HCT116 (cell line): ENCODE results near the gene TPR.

Experiments used
- CBX3 ChIP-seq: IDR thresholded peaks from 2 replicates; pipeline ENCODE4 v1.6.1; 2012; ENCODE audit warnings: low read depth
- CEBPB ChIP-seq: IDR thresholded peaks from 2 replicates; pipeline ENCODE4 v1.6.1; 2012; ENCODE audit warnings: low read depth
- CTCF ChIP-seq, 3 experiments: fragments of 200-600 bp in 1 of 3; sonication (generic) in 1 of 3; IDR thresholded peaks in 2 of 3; conservative IDR thresholded peaks in 1 of 3; 2 replicates each; pipeline ENCODE4 v1.5.1; 2012 to 2017; ENCODE audit warnings: low read depth in 2 of 3, low read length in 2 of 3, antibody characterized with exemption in 1 of 3, borderline replicate concordance in 1 of 3, control low read depth in 1 of 3, mild to moderate bottlenecking in 1 of 3, mixed read lengths in 1 of 3, mixed run types in 1 of 3, moderate library complexity in 1 of 3; ENCODE audit not compliant: insufficient read depth in 1 of 3
- EGR1 ChIP-seq: IDR thresholded peaks from 2 replicates; pipeline ENCODE4 v1.6.1; 2012; ENCODE audit warnings: low read depth
- EZH2 ChIP-seq: fragments of 200-600 bp; sonication (generic); IDR thresholded peaks from 2 replicates; pipeline ENCODE4 v1.6.1; 2017; ENCODE audit warnings: antibody characterized with exemption, mixed run types
- EZH2phosphoT487 ChIP-seq: fragments of 200-600 bp; IDR thresholded peaks from 2 replicates; pipeline ENCODE4 v1.6.1; 2018; ENCODE audit warnings: antibody characterized with exemption, borderline replicate concordance
- JUND ChIP-seq: IDR thresholded peaks from 2 replicates; pipeline ENCODE4 v1.6.1; 2012
- POLR2A ChIP-seq: IDR thresholded peaks from 2 replicates; pipeline ENCODE4 v1.7.0; 2011; ENCODE audit warnings: borderline replicate concordance; ENCODE audit not compliant: insufficient read depth, insufficient read length; ENCODE audit errors: extremely low read depth
- POLR2AphosphoS5 ChIP-seq: IDR thresholded peaks from 2 replicates; pipeline ENCODE4 v1.6.1; 2011; ENCODE audit warnings: mild to moderate bottlenecking, low read depth, low read length, moderate library complexity
- REST ChIP-seq: IDR thresholded peaks from 2 replicates; pipeline ENCODE4 v1.6.1; 2012; ENCODE audit warnings: low read depth
- TCF7L2 ChIP-seq: IDR thresholded peaks from 2 replicates; pipeline ENCODE4 v1.7.0; 2011; ENCODE audit warnings: borderline replicate concordance, inconsistent platforms; ENCODE audit not compliant: insufficient read depth, insufficient read length; ENCODE audit errors: extremely low read depth
- YY1 ChIP-seq: IDR thresholded peaks from 2 replicates; pipeline ENCODE4 v1.6.1; 2011; ENCODE audit warnings: low read length, low read depth, moderate library complexity, mild to moderate bottlenecking; ENCODE audit not compliant: insufficient replicate concordance; ENCODE audit errors: extremely low read depth
- ZFX ChIP-seq: fragments of 450-650 bp; IDR thresholded peaks from 2 replicates; pipeline ENCODE4 v1.6.1; 2017
- ZNF274 ChIP-seq: fragments of 200-500 bp; sonication (Bioruptor generic); IDR thresholded peaks from 2 replicates; pipeline ENCODE4 v1.6.1; 2014; ENCODE audit warnings: mild to moderate bottlenecking, low read depth, low read length, inconsistent platforms

DNA sequence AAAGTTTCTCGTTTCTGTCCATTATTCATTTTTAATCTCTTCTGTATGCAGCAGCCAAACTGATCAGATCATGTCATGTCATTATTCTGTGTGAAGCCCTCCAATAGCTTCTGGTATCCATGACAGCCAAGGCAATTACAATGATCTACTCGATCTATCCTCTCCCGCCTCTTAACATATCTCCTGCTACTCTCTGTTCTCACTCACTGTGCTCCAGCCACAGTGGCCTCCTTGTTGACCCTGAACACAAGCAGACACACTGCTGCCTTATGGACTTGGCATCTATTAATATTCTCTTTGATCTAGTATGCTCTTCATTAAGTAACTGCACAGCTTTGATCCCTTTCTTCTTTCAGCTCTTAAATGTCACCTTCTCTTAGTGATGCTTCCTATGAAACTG, 59.5 kb downstream of the TPR start:
- TF ChIP-seq POLR2AphosphoS5, result no peak
- no peak for TF ChIP-seq CTCF (IDR thresholded peaks at IDR 0.05 in 2 of 3, conservative IDR thresholded peaks at IDR 0.05 in 1 of 3; ENCODE audit: borderline replicate concordance in 1 of 3, insufficient read depth in 1 of 3, low read depth in 2 of 3, low read length in 2 of 3)
- no peak for TF ChIP-seq ZFX
- no peak for TF ChIP-seq TCF7L2
- TF ChIP-seq POLR2A, result no peak
- no peak for TF ChIP-seq CBX3
- no peak for TF ChIP-seq EZH2
- no peak for TF ChIP-seq EZH2phosphoT487
- no peak for TF ChIP-seq CEBPB
- TF ChIP-seq YY1, result no peak
- no peak for TF ChIP-seq REST
- no peak for TF ChIP-seq EGR1
- no peak for TF ChIP-seq ZNF274
- TF ChIP-seq JUND, result no peak
